Activated B cell treated with CpG ODN at 0.5 μM for 24 hours (primary cell): Measurements from ENCODE around the gene KIF5A. TPM values are rescaled to one million over a fixed set of nuclear protein-coding genes. Genes with fewer than 3 reads are reported as not detected.

Experiments
- ATAC-seq: fragments of 200-7000 bp; cut with Tn5 transposase; one replicate; pipeline ENCODE4 v1.10.0; 2021; ENCODE audit warnings: low read depth, mild to moderate bottlenecking, moderate library complexity
- CTCF ChIA-PET: fragments of 350-600 bp; sonication (Branson Sonifier 250); formaldehyde crosslinking; loops from one replicate; lab custom pipeline; 2021; ENCODE audit warnings: antibody characterized with exemption; lab: Charles Lee
- POLR2A ChIA-PET: fragments of 350-600 bp; sonication (Branson Sonifier 250); formaldehyde crosslinking; loops from one replicate; lab custom pipeline; 2021; ENCODE audit warnings: antibody characterized with exemption; lab: Charles Lee
- DNase-seq: peaks from one replicate; pipeline ENCODE4 v3.0.0; 2022
- H3K27ac Mint-ChIP-seq: one replicate; pipeline ENCODE4 v1.8.0; 2020; ENCODE audit warnings: mixed read lengths
- H3K27me3 Mint-ChIP-seq: one replicate; pipeline ENCODE4 v1.8.0; 2021; ENCODE audit warnings: mixed read lengths
- H3K36me3 Mint-ChIP-seq: one replicate; pipeline ENCODE4 v1.8.0; 2021; ENCODE audit warnings: low read depth, mixed read lengths
- H3K4me1 Mint-ChIP-seq: one replicate; pipeline ENCODE4 v1.8.0; 2021; ENCODE audit warnings: mixed read lengths
- H3K4me3 Mint-ChIP-seq: one replicate; pipeline ENCODE4 v1.8.0; 2020; ENCODE audit warnings: mild to moderate bottlenecking, mixed read lengths
- H3K9me3 Mint-ChIP-seq: one replicate; pipeline ENCODE4 v1.8.0; 2020; ENCODE audit warnings: mixed read lengths
- intact Hi-C: fragments of 100-400 bp; cut with micrococcal nuclease; formaldehyde crosslinking; loops from one replicate; pipeline ENCODE4 v1.15.1; 2024
- total RNA-seq: library from RNA; stranded (reverse); gene quantifications from 2 replicates; pipeline ENCODE4 v1.2.3, GENCODE V29; 2022
- TF ChIP-seq, protein P1 (sequence below): fragments of 200-600 bp; IDR thresholded peaks from one replicate; pipeline ENCODE4 v1.8.0; 2022; ENCODE audit warnings: antibody characterized with exemption, mild to moderate bottlenecking

KIF5A gene
- total RNA-seq, 1 donor from 2014 or later = 0.13 TPM

DNA sequence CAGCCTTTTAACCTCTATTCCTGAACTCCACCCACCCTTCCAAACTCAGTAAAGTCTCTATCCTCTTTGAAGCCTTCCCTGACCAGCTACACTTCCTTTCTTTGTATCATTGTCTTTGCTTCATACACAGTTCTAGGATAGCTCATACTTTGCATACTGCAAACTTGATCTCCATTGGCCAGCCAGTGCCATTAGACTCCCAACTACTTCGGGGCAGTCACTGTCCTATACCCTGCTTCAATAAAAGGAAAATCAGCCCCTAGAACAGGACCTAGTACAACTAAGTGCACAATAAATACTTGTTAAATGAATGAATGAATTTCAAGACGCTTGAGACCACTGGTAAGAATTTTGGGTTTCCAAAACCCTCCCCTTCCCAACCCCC is 40.6 kb downstream of the KIF5A start:
- peak overlapping the region; percentile 65 for H3K27ac Mint-ChIP-seq
- peak overlapping the region; percentile 88 for H3K4me3 Mint-ChIP-seq
- TF ChIP-seq, protein P1, sequence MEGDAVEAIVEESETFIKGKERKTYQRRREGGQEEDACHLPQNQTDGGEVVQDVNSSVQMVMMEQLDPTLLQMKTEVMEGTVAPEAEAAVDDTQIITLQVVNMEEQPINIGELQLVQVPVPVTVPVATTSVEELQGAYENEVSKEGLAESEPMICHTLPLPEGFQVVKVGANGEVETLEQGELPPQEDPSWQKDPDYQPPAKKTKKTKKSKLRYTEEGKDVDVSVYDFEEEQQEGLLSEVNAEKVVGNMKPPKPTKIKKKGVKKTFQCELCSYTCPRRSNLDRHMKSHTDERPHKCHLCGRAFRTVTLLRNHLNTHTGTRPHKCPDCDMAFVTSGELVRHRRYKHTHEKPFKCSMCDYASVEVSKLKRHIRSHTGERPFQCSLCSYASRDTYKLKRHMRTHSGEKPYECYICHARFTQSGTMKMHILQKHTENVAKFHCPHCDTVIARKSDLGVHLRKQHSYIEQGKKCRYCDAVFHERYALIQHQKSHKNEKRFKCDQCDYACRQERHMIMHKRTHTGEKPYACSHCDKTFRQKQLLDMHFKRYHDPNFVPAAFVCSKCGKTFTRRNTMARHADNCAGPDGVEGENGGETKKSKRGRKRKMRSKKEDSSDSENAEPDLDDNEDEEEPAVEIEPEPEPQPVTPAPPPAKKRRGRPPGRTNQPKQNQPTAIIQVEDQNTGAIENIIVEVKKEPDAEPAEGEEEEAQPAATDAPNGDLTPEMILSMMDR = no peak
- peaks cover 19% of the 10 kb centered on the region for H3K4me1 Mint-ChIP-seq
- CTCF ChIA-PET = interaction anchor here (0.7 to 4.2 kb wide), 2 partner anchors 8 to 73 kb away, joined by 3 to 21 read pairs; no protein-coding TSS in a partner anchor
- no peaks in the 10 kb centered on the region for H3K27me3 Mint-ChIP-seq
- POLR2A ChIA-PET = interaction anchor here (0.6 to 3.4 kb wide), 5 partner anchors 10 to 109 kb away, joined by 4 to 11 read pairs (median 8); partner anchors contain the start of gene DCTN2
- intact Hi-C loops = no loop called here
- DNase-seq = no peak
- H3K9me3 Mint-ChIP-seq = no peaks in the 10 kb centered on the region
- no peak for ATAC-seq
- H3K36me3 Mint-ChIP-seq = peaks cover 11% of the 10 kb centered on the region

- H3K27me3 Mint-ChIP-seq = no peaks in the 10 kb centered on the region
- TF ChIP-seq, protein P1 = no peak
- DNase-seq (peak; percentile 79), ATAC-seq (peak; percentile 96)
- H3K4me3 Mint-ChIP-seq = peak within 1 kb of the TSS; percentile 88
- intact Hi-C loops = loop anchor here (1.0 kb wide), 3 partner anchors 8 to 69 kb away; partner anchors contain the start of genes DTX3 and MBD6
- H3K36me3 Mint-ChIP-seq = peaks cover 17% of the 10 kb centered on the region
- POLR2A ChIA-PET = interaction anchor here (0.7 to 3.4 kb wide), 7 partner anchors 9 to 132 kb away, joined by 3 to 11 read pairs (median 4); partner anchors contain the start of genes DCTN2 and DDIT3
- no peaks in the 10 kb centered on the region for H3K9me3 Mint-ChIP-seq
- CTCF ChIA-PET = interaction anchor here (4.2 kb wide), 1 partner anchor 9 kb away, joined by 21 read pairs; no protein-coding TSS in a partner anchor
- peak within 1 kb of the TSS; percentile 68 for H3K27ac Mint-ChIP-seq
- H3K4me1 Mint-ChIP-seq = peaks cover 19% of the 10 kb centered on the region
Observed at GRCh38 chr12:57590864-57591781, 41.3 kb downstream of the KIF5A start, which contains the start of gene PIP4K2C. TSS of gene PIP4K2C (plus strand) at chr12:57591192. CDS start at chr12:57591290, 98 bp downstream.

- Mint-ChIP-seq H3K27me3 (no peaks in the 10 kb centered on the region), H3K36me3 (peaks cover 23% of the 10 kb centered on the region), H3K4me3 (peak overlapping the region; percentile 88), H3K27ac (peak overlapping the region; percentile 68), H3K4me1 (peaks cover 19% of the 10 kb centered on the region), H3K9me3 (no peaks in the 10 kb centered on the region)
- intact Hi-C loops = loop anchor here (1.0 kb wide), 3 partner anchors 9 to 70 kb away; partner anchors contain the start of genes DTX3 and MBD6
- ChIA-PET CTCF (interaction anchor here (4.2 kb wide), 1 partner anchor 10 kb away, joined by 21 read pairs; no protein-coding TSS in a partner anchor), POLR2A (interaction anchor here (0.7 to 3.4 kb wide), 7 partner anchors 8 to 133 kb away, joined by 3 to 11 read pairs (median 4); partner anchors contain the start of genes DCTN2 and DDIT3)
- DNase-seq = no peak
- TF ChIP-seq, protein P1 = no peak
- no peak for ATAC-seq
Observed at GRCh38 chr12:57591782-57592325, 42.0 kb downstream of the KIF5A start.

DNA sequence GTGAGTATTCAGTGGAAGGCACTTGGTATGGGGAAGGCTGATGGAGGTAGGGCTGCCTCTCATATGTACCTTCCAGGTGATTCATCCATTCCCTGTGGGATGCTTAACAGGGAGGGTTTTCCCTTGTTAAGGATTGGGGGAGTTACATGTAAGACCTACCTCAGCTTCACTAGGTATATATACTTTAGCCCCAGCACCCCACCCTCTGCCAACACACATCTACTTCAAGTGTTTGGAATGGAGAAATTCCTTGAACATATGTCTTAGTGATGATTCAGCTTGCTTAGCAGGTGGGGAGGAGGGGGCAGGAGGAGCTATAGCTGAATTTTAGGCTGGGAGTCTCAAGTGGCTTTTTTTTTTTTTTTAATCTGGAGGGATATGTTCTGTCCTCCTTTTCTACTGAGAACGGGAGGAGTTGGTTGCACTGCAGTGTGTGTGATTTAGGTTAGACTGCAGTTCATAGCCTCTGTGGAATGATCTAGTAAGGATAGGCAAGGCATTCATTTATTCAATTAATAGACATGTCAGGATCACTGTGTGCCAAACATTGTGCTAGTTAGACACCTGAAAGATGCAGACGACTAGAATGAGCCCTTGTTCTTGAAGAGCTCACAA is 42.8 kb downstream of the KIF5A start:
- Mint-ChIP-seq H3K9me3 (no peaks in the 10 kb centered on the region), H3K4me3 (peak overlapping the region; percentile 88), H3K36me3 (peaks cover 31% of the 10 kb centered on the region), H3K27ac (no peak overlapping the region), H3K4me1 (peaks cover 19% of the 10 kb centered on the region), H3K27me3 (no peaks in the 10 kb centered on the region)
- intact Hi-C loops = no loop called here
- TF ChIP-seq, protein P1 = no peak
- no peak for DNase-seq
- ChIA-PET CTCF (interaction anchor here (0.7 to 4.2 kb wide), 4 partner anchors 10 to 134 kb away, joined by 4 to 21 read pairs (median 6); no protein-coding TSS in a partner anchor), POLR2A (interaction anchor here (0.5 to 3.4 kb wide), 5 partner anchors 12 to 134 kb away, joined by 3 to 11 read pairs (median 4); partner anchors contain the start of genes DCTN2 and DTX3)
- no peak for ATAC-seq
